GM12801 (cell line): ENCODE data around the gene RNF8.

Experiments
- TF ChIP-seq, protein P1 (sequence below): IDR thresholded peaks from one replicate; pipeline ENCODE4 v1.5.1; 2011; ENCODE audit warnings: control low read depth; ENCODE audit not compliant: insufficient read length; ENCODE audit errors: extremely low read depth

Gene RNF8

DNA sequence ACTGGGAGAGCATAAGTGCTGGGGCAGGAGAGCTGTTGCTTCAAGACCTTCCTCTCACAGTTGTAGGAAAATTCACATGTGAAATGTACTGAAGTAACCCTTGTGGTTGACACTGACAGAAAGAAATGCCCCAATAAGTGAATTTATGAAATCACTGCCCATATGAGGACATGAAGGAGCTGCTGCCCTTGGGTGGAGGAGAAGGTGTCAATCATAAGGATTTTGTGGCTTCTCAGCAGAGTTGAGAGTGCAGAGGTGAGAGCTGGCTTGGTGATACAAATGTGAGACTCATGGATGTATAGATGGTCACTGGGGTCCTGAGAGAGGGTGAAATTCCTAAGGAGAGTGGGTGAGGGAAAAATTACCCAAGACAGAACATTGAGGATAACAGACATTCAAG, 45.3 kb downstream of the RNF8 start:
- TF ChIP-seq, protein P1, sequence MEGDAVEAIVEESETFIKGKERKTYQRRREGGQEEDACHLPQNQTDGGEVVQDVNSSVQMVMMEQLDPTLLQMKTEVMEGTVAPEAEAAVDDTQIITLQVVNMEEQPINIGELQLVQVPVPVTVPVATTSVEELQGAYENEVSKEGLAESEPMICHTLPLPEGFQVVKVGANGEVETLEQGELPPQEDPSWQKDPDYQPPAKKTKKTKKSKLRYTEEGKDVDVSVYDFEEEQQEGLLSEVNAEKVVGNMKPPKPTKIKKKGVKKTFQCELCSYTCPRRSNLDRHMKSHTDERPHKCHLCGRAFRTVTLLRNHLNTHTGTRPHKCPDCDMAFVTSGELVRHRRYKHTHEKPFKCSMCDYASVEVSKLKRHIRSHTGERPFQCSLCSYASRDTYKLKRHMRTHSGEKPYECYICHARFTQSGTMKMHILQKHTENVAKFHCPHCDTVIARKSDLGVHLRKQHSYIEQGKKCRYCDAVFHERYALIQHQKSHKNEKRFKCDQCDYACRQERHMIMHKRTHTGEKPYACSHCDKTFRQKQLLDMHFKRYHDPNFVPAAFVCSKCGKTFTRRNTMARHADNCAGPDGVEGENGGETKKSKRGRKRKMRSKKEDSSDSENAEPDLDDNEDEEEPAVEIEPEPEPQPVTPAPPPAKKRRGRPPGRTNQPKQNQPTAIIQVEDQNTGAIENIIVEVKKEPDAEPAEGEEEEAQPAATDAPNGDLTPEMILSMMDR: no peak

DNA sequence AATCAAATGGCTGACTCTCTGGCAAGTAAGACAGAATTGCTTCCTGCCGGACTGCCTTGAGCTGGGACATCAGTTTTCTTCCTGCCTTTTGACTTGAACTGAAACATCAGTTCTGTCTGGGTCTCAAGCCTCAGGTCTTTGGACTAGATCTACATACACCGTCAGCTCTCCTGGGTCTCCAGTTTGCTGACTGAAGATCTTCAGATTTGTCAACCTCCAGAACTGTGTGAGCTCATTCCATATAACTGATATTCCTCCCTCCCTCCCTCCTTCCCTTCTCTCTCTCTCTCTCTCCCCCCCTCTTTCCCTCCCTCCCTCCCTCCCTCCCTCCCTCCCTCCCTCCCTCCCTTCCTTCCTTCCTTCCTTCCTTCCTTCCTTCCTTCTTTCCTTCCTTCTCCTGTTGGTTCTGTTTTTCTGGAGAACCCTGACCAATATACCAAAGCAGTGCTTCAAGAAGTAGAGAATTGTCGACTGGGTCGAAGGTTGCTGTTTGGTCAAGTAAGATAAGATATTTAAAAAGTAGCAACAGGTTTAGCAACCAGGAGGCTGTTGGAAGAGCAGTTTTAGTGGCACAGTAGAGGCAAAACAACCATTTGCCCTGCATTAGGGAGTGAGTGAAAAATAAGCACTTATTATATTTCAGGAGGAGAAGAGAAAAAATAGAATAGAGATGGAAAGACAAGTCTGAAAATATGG, 46.2 kb downstream of the RNF8 start:
- TF ChIP-seq, protein P1: no peak

DNA sequence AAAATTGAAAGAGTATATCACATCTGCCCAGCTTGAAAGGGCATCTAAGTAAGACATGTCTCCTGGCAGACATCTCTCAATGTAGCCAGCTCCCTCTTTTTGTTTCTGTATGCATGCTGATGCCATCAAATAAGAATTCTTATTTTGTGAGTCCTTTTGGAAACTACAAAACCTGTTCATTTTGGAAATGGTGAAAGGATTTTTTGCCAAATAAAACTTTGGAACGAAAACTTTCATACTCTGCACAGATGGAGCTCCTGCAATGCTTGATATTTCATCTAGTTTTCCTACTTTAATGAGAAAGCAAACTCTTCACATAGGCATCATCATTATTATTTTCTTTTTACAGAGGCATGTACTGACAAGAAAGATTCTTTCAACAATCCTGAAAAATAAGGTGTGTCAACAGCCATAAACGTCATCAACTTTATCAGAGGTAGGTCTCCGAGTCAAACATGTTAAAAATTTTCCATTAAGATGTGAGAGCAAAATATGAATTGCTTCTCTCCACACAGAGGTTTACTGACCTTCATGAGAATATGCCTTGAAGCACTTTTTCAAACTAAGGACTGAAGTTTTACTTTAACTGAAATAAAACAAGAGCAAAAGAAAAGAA, 53.1 kb downstream of the RNF8 start:
- TF ChIP-seq, protein P1: no peak

DNA sequence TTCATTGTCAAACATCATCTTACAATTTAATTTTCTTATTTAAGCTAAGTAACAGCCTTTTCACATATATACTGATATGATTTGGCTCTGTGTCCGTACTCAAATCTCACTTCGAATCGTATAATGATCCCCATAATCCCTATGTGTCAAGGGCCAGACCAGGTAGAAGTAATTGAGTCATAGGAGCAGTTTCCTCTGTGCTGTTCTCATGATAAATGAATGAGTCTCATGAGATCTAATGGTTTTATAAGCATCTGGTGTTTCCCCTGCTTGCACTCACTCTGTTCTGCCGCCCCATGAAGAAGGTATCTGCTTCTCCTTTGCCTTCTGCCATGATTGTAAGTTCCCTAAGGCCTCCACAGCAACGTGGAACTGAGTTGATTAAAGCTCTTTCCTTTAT, 54.2 kb downstream of the RNF8 start:
- TF ChIP-seq, protein P1: no peak

DNA sequence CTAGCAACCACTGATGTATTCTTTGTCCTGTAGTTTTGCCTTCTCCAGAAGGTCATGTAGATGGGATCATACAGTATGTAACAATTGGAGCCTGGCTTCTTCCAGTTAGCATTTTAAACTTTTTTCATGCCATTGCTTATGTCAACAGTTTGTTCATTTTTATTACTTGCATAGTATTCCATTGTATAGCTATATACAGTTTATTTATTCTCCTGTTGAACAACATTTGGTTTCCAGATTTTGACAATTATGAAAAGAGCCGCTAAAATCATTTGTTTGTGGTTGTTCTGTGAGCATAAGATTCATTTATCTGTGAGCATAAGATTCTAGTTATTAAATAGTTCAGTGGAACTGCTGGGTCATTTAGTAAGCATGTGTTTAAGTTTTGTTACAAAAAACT, 55.7 kb downstream of the RNF8 start:
- TF ChIP-seq, protein P1: no peak

DNA sequence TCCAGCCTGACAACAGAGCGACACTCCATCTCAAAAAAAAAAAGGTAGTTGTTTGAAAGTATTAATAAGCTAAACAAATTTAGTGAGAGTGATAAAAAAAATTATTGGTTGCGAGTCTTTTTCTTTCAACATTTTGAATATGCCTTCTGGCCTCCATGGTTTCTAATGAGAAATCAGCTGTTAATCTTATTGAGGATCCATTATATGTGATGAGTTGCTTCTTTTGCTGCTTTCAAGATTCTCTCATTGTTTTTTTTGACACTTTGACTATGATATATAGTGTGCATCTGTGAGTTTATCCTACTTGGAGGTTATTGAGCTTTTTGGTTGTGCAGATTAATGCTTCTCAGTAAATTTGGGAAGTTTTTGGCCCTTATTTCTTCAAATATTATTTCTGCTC, 63.6 kb downstream of the RNF8 start:
- TF ChIP-seq, protein P1: no peak

DNA sequence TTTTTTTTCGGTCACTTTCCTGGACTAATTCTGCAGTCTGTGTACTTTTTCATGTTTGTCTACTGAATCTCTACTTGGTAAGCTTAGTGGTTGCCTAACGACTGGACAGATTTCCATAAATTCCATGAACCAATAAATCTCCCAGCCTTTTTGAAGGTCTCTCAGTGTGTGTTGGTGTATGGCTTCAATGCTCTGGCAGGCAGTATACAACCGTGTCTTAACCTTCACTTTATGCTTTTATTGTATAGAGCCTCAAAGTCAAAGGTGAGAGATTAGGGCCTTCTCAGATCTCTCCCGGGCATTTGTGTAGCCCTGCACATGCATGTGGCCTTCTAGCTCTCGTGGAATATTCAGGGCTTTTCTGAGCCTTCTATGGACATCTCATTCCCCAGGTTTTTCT, 64.9 kb downstream of the RNF8 start:
- TF ChIP-seq, protein P1: no peak
